GM18858 (cell line): ENCODE results near the gene ARHGAP45.

ENCODE experiments used
- ATAC-seq: cut with Tn5 transposase; IDR thresholded peaks from one replicate; pipeline ENCODE4 v1.9.1; 2021; ENCODE audit not compliant: unreplicated experiment

The ARHGAP45 gene

DNA sequence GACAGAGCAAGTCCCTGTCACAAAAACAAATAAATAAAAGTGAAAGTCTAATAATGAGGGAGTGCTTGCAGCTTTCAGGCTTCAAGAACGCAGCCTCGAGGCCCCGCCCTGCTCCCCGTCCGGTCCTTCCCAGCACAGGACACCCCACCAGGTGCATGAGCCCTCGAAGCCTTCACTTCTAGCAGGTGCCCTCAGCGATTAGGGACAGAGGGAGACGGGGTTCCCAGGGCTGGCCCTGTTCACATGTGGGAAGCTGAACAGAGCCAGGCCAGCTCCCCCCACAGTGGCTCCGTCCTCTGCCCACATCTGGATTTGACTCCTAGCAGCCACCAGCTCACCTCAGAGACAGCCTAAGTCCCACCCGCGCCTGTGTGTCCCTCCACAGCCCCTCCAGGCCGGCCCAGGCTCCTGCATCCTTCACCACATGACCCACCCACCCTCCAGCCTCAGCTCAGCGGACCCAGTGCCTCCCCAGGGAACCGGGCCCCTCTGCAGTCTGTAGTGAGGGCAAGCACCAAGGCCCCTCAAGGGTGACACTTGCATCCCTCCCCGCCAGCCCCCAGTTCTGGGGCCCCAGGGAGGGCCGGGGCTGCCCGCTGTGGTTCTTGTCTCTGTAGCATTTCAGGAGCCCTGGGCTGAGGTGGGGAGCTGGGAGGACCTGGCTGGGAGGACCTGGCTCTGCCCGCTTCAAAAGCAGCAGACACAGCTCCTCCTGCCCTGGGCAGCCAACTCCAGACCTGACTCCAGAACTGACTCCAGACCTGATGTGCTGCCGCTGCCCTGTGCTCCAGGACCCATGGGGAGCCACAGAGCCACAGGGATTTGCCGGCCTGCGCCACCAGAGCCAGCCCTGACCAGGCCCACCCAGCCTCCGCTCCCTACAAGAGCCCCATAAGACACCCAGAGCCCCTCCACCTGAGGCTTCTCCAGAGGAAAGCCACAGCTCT, 64.1 kb downstream of the ARHGAP45 start:
- no peak for ATAC-seq

DNA sequence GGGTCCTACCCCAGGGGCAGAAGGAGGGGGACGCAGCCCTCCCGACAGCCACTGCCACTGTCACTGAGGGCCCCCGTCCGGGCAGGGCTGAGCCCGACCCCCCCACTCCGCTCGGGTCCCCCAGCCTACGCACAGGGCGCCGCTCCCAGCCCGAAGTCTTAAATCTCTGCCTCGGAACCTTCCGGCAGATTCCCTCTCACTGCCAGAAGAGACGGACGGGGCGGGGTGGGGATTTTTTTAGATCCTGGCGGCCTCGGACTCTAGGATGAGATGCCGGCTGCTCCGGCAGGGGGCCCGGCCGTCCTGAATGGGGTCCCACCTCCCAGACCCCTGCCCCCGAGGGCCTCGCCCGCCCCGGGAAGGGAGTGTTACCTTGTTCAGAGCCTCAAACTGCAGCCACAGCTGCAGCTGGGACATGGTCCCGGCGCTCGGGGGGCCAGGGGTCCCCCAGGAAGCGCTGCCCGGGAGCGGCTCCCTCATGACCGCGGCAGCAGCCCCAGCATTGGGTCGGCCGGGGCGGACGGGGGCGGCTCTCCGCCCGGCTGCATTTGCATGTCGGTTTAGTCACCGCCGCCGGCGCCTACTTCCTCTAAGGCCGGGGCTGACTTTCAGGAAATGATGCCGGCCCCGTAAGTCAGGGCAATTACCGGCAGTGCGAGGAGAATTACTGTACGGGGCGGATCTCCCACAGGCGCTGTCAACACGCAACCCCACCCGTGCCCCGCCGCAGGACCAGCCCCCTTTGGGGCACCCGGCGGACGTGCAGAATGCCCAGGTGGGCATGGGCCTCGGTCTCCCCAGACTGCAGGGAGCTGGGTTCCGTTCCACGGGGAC, 65.0 kb downstream of the ARHGAP45 start:
- ATAC-seq, result no peak

DNA sequence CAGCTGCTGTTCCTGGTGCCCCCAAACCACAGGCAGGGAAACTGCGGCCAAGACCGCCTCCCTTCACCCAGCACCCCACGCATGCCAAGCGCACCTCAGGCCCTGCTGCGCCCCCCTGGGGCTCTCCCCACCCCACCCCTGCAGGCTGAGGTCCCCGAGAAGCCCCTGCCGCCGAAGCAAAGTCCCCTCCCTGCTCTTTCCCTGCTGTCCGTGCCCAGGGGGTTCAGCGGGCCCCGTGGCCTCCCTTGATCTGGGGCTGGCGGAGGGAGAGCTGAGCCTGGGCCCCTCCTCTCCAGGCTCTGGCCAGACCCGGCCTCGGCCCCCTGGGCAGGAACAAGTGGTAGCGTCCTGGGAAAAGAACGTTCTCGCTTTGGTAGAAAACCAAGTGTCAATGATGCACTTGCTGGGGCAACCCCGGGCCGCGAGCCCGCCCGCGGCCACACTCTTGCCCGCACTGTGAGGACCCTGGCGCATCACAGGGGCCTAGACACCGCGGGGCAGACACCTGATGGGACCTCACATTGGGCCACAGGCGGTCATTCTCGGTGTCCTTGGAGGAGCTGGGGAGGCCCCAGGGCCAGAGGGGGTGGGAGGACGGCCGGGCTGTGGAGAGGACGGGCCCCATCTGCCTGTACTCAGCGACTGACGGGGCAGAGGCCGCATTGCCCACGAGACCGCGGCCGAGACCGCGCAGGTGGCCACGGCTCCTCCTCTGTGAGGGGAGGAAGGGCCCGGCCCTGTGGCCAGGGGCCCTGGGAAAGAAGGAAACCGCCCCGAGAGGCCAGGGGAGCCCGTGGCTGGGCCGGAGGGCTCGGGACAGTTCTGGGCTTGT, 65.8 kb downstream of the ARHGAP45 start:
- ATAC-seq, result no peak

DNA sequence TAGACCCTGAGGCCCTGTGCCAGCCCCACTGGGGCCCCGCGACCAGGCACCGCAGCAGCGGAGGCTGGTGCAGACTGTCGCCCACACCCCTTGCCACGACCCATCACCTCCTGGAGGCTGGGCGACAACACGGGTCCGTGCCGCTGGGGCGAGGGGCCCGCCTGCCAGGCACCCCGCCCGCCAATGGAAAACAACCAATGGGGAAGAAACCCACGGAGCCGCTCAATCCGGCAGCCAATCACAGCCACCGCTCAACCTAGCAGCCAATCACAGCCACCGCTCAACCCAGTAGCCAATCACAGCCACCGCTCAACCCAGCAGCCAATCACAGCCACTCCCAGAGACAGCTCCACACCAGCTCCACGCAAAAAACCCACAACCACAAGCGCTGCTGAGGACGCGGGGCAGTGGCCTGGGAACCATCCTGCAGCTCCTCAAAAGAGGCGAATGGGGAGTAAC, 66.5 kb downstream of the ARHGAP45 start:
- ATAC-seq, result no peak

DNA sequence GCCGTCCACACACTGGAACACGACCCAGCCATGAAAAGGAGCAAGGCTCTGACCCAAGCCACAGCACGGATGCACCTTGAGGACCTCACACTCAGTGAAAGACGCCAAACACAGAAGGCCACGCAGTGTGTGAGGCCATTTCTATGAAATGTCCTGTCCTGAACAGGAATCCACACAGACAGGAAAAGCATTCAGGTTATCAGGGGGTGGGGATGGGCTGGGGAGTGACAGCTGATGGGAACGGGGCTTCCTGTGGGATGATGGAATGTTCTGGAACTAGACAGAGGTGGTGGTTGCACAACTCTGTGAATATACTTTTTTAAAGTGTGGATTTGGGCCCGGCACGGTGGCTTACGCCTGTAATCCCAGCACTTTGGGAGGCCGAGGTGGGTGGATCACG, 67.5 kb downstream of the ARHGAP45 start:
- ATAC-seq, result no peak

DNA sequence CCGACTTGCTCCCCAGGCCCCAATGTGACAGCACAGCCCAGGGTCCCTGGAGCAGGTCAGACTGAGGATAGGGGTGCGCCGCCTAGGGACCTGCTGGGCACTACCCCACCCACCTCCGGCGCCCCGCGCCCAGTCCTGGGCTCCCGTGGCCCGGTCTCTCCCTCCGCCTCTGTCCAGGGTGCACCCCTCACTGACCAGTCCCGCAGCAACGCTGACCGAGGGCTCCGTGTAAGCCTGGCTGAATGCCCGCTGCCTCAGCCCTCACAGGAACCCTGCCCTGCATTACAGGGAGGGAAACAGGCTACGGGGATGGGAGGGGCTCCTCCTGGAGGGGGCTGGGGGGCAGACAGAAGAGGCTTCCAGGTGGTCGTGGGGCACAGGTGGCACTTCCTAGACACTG, 68.5 kb downstream of the ARHGAP45 start:
- no peak for ATAC-seq

DNA sequence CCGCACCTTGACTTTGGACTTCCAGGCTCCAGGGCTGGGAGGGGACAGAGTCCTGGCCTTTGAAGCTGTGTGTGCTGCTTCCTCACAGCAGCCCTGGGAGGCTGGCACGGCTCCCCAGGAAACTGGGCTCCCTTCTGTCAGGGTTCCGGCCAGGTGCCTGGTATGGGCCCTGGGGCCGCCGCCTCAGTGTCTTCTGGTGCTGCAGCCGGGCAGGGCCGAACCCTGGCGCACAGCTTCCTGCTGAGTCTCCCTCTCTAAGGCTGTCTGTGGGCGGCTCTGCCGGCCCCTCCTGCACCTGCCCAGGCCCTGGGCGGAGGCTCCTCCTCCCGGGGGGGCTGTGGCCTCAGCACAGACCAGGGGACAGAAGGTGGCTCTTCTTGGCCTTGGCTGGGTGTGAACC, 69.2 kb downstream of the ARHGAP45 start:
- no peak for ATAC-seq
